GM21447 (cell line): ENCODE measurements around the gene USP25.
"Not testable (repeated sequence)": the region's sequence is repeated elsewhere in the genome, so short reads cannot be mapped to it uniquely, and the experiment has no call there.

Source experiments
- ATAC-seq: cut with Tn5 transposase; IDR thresholded peaks from one replicate; pipeline ENCODE4 v1.9.1; 2021; ENCODE audit not compliant: unreplicated experiment

The USP25 gene

GRCh38 chr21:15732290-15732995 is 2.7 kb downstream of the USP25 start:
- peak; percentile 59 for ATAC-seq

GRCh38 chr21:15732996-15733329 is 3.2 kb downstream of the USP25 start:
- no peak for ATAC-seq

- ATAC-seq = no peak
Observed at GRCh38 chr21:15735409-15735808, 5.6 kb downstream of the USP25 start.

GRCh38 chr21:15735931-15736330 is 6.1 kb downstream of the USP25 start:
- not testable (repeated sequence) for ATAC-seq

GRCh38 chr21:15738779-15739178 is 9.0 kb downstream of the USP25 start:
- not testable (repeated sequence) for ATAC-seq

- no peak for ATAC-seq
Observed at GRCh38 chr21:15740383-15740782, 10.6 kb downstream of the USP25 start.

- no peak for ATAC-seq
Observed at GRCh38 chr21:15741510-15741909, 11.7 kb downstream of the USP25 start.

- ATAC-seq = no peak
Observed at GRCh38 chr21:15742052-15742670, 12.4 kb downstream of the USP25 start.

- no peak for ATAC-seq
Observed at GRCh38 chr21:15742694-15743093, 12.9 kb downstream of the USP25 start.

GRCh38 chr21:15743593-15743992 is 13.8 kb downstream of the USP25 start:
- no peak for ATAC-seq

GRCh38 chr21:15744926-15745325 is 15.1 kb downstream of the USP25 start:
- no peak for ATAC-seq

- ATAC-seq = no peak
Observed at GRCh38 chr21:15748586-15748985, 18.8 kb downstream of the USP25 start.

- no peak for ATAC-seq
Observed at GRCh38 chr21:15749082-15749860, 19.5 kb downstream of the USP25 start.

GRCh38 chr21:15749861-15750159 is 20.0 kb downstream of the USP25 start:
- ATAC-seq = no peak

GRCh38 chr21:15751037-15751436 is 21.3 kb downstream of the USP25 start:
- ATAC-seq = no peak

- ATAC-seq = no peak
Observed at GRCh38 chr21:15751546-15751945, 21.8 kb downstream of the USP25 start.

- ATAC-seq = no peak
Observed at GRCh38 chr21:15752763-15753407, 23.1 kb downstream of the USP25 start.

GRCh38 chr21:15753741-15754140 is 24.0 kb downstream of the USP25 start:
- no peak for ATAC-seq

- peak; percentile 72 for ATAC-seq
Observed at GRCh38 chr21:15754640-15755039, 24.9 kb downstream of the USP25 start.

- no peak for ATAC-seq
Observed at GRCh38 chr21:15755125-15755524, 25.3 kb downstream of the USP25 start.

GRCh38 chr21:15759469-15759868 is 29.7 kb downstream of the USP25 start:
- no peak for ATAC-seq
